ENCODE results near the gene MARCHF3.

Gene MARCHF3

GRCh38 chr5:126967808-126968466 is 62.4 kb downstream of the MARCHF3 start:
- ATAC-seq: no peak
- TF ChIP-seq PATZ1 (CRISPR knock-in tag; IDR thresholded peaks at IDR 0.05; ENCODE audit: borderline replicate concordance) (peak; percentile 30; the same call in 1 of the 2 replicates), BACH2 (CRISPR knock-in tag; IDR thresholded peaks at IDR 0.05; ENCODE audit: borderline replicate concordance) (no peak), TSHZ2 (CRISPR knock-in tag; IDR thresholded peaks at IDR 0.05) (peak; percentile 58), ZNF8 (CRISPR knock-in tag; IDR thresholded peaks at IDR 0.05) (no peak), ISL1 (CRISPR knock-in tag; IDR thresholded peaks at IDR 0.05) (peak; percentile 81), ZC3H10 (CRISPR knock-in tag; IDR thresholded peaks at IDR 0.05) (no peak), TCF4 (CRISPR knock-in tag; IDR thresholded peaks at IDR 0.05; ENCODE audit: borderline replicate concordance) (peak; percentile 80), GLIS3 (CRISPR knock-in tag; IDR thresholded peaks at IDR 0.05) (no peak)

- TF ChIP-seq TCF4 (CRISPR knock-in tag; IDR thresholded peaks at IDR 0.05; ENCODE audit: borderline replicate concordance) (no peak), ISL1 (CRISPR knock-in tag; IDR thresholded peaks at IDR 0.05) (no peak), SNAI2 (CRISPR knock-in tag; IDR thresholded peaks at IDR 0.05) (no peak), BACH2 (CRISPR knock-in tag; IDR thresholded peaks at IDR 0.05; ENCODE audit: borderline replicate concordance) (no peak), ESRRG (CRISPR knock-in tag; IDR thresholded peaks at IDR 0.05) (no peak), OSR1 (CRISPR knock-in tag; IDR thresholded peaks at IDR 0.05) (no peak), TSHZ2 (CRISPR knock-in tag; IDR thresholded peaks at IDR 0.05) (no peak), ZNF70 (CRISPR knock-in tag; IDR thresholded peaks at IDR 0.05) (no peak), PATZ1 (CRISPR knock-in tag; IDR thresholded peaks at IDR 0.05; ENCODE audit: borderline replicate concordance) (no peak), ARNTL (CRISPR knock-in tag; IDR thresholded peaks at IDR 0.05; ENCODE audit: borderline replicate concordance, low read depth) (no peak), CREB5 (CRISPR knock-in tag; IDR thresholded peaks at IDR 0.05; ENCODE audit: low read depth) (no peak)
- ATAC-seq: no peak
Measured at GRCh38 chr5:126965487-126965886, 64.9 kb downstream of the MARCHF3 start.

GRCh38 chr5:126965061-126965475 is 65.3 kb downstream of the MARCHF3 start:
- TF ChIP-seq ISL1 (CRISPR knock-in tag; IDR thresholded peaks at IDR 0.05): peak; percentile 54
- TF ChIP-seq CSRNP3 (CRISPR knock-in tag; IDR thresholded peaks at IDR 0.05): no peak
- TF ChIP-seq CREB5 (CRISPR knock-in tag; IDR thresholded peaks at IDR 0.05; ENCODE audit: low read depth): no peak
- TF ChIP-seq TSHZ2 (CRISPR knock-in tag; IDR thresholded peaks at IDR 0.05): no peak
- TF ChIP-seq POU6F1 (CRISPR knock-in tag; IDR thresholded peaks at IDR 0.05; ENCODE audit: borderline replicate concordance, low read depth): no peak
- ATAC-seq: no peak; the same call in 1 of the 3 replicates
